Measurements from ENCODE around the gene KATNB1.

DNA sequence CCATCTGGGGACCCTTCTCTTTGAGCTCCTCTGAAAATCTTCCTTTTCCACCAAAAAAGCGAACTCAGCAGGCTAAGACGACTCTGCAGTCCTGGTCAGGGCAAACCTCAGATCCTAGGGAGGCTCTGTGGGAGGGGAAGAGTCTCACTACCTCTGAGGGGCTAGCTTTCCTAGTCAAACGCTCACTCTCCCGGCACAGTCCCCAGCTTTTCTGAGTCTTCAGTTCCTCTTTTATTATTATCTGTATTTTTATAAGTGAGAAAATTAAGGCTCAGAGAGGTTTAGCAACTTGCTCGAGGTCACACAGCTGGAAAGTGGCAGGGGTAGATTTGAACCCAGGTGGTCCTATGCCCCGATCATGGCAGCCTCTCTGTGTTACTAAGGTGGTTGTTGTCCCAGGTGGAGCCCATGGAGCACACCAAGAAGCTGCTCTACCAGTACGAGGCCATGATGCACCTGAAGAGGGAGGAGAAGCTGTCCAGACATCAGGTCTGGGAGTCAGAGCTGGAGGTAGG lies 9.1 kb upstream of the KATNB1 start:
- no peak for TF ChIP-seq CTCF (IDR thresholded peaks at IDR 0.05)
- TF ChIP-seq RFX5 (IDR thresholded peaks at IDR 0.05): no peak
- no peak for TF ChIP-seq NR3C1 (IDR thresholded peaks at IDR 0.05)
- no peak for TF ChIP-seq KDM1A (IDR thresholded peaks at IDR 0.05; ENCODE audit: low read depth)
- TF ChIP-seq SMC3 (IDR thresholded peaks at IDR 0.05): no peak
- TF ChIP-seq, protein P1, sequence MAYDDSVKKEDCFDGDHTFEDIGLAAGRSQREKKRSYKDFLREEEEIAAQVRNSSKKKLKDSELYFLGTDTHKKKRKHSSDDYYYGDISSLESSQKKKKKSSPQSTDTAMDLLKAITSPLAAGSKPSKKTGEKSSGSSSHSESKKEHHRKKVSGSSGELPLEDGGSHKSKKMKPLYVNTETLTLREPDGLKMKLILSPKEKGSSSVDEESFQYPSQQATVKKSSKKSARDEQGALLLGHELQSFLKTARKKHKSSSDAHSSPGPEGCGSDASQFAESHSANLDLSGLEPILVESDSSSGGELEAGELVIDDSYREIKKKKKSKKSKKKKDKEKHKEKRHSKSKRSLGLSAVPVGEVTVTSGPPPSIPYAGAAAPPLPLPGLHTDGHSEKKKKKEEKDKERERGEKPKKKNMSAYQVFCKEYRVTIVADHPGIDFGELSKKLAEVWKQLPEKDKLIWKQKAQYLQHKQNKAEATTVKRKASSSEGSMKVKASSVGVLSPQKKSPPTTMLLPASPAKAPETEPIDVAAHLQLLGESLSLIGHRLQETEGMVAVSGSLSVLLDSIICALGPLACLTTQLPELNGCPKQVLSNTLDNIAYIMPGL (CRISPR knock-in tag; IDR thresholded peaks at IDR 0.05; ENCODE audit: borderline replicate concordance): no peak
- TF ChIP-seq MAFK (IDR thresholded peaks at IDR 0.05; ENCODE audit: partially characterized antibody): no peak

All from A549 (cell line).